Endodermal cell (in vitro differentiated cells): Measurements from ENCODE around the gene CFAP61. TPM values are rescaled to one million over a fixed set of nuclear protein-coding genes. Genes with fewer than 3 reads are reported as not detected.
"Not testable (repeated sequence)": the region's sequence is repeated elsewhere in the genome, so short reads cannot be mapped to it uniquely, and the experiment has no call there.

Experiments
- DNase-seq: peaks from one replicate; pipeline ENCODE4 v3.0.0-alpha.2; 2017
- H3K27ac ChIP-seq: 2 replicates; pipeline ENCODE4 v1.5.1; 2013; ENCODE audit warnings: mild to moderate bottlenecking, low read depth, low read length, moderate library complexity
- H3K27me3 ChIP-seq: 2 replicates; pipeline ENCODE4 v1.6.1; 2013; ENCODE audit warnings: mild to moderate bottlenecking, low read length, moderate library complexity; ENCODE audit not compliant: insufficient read depth, control insufficient read depth, poor library complexity, severe bottlenecking
- H3K36me3 ChIP-seq: 2 replicates; pipeline ENCODE4 v1.7.0; 2013; ENCODE audit warnings: mild to moderate bottlenecking, low read length, moderate library complexity; ENCODE audit not compliant: control insufficient read depth, insufficient read depth
- H3K4me1 ChIP-seq: one replicate; pipeline ENCODE4 v1.7.0; 2013; ENCODE audit warnings: low read length; ENCODE audit not compliant: control insufficient read depth, insufficient read depth
- H3K4me3 ChIP-seq: 2 replicates; pipeline ENCODE4 v1.5.1; 2013; ENCODE audit warnings: mild to moderate bottlenecking, low read length, moderate library complexity
- H3K9ac ChIP-seq: 2 replicates; pipeline ENCODE4 v1.6.1; 2013; ENCODE audit warnings: mild to moderate bottlenecking, low read length, moderate library complexity; ENCODE audit not compliant: poor library complexity, severe bottlenecking; ENCODE audit errors: extremely low read depth
- H3K9me3 ChIP-seq: 2 replicates; pipeline ENCODE4 v1.6.1; 2013; ENCODE audit warnings: mild to moderate bottlenecking, low read length, moderate library complexity; ENCODE audit not compliant: control insufficient read depth
- H3K27ac Mint-ChIP-seq: 2 replicates; pipeline ENCODE4 v1.8.0; 2020; ENCODE audit warnings: mixed read lengths
- H3K27me3 Mint-ChIP-seq: 2 replicates; pipeline ENCODE4 v1.8.0; 2021; ENCODE audit warnings: mild to moderate bottlenecking, mixed read lengths; ENCODE audit not compliant: insufficient read depth
- H3K36me3 Mint-ChIP-seq: 2 replicates; pipeline ENCODE4 v1.8.0; 2020; ENCODE audit warnings: low read depth, mixed read lengths
- H3K4me1 Mint-ChIP-seq: 2 replicates; pipeline ENCODE4 v1.8.0; 2020; ENCODE audit warnings: mixed read lengths
- H3K4me3 Mint-ChIP-seq: 2 replicates; pipeline ENCODE4 v1.8.0; 2020; ENCODE audit warnings: mild to moderate bottlenecking, moderate library complexity, mixed read lengths
- H3K9me3 Mint-ChIP-seq: 2 replicates; pipeline ENCODE4 v1.8.0; 2020; ENCODE audit warnings: mild to moderate bottlenecking, mixed read lengths
- CTCF ChIP-seq: fragments of 200-600 bp; sonication (generic); conservative IDR thresholded peaks from 2 replicates; pipeline ENCODE4 v1.5.0; 2021; ENCODE audit warnings: antibody characterized with exemption, mild to moderate bottlenecking
- WGBS, 2 experiments: methylation state at CpG; one replicate each; pipeline versions ENCODE4 v1.1.5 to v1.1.7; 2013; ENCODE audit warnings: missing lambda C conversion rate in 2 of 2, mixed read lengths in 1 of 2; ENCODE audit not compliant: insufficient coverage in 1 of 2, insufficient read length in 1 of 2; 5-methylcytosine and 5-hydroxymethylcytosine counted together
- total RNA-seq, 2 donors: library from RNA; stranded (reverse); fragmentation: NEBNext Ultra II Directional in 1 of 2; extraction: Animal tissue kit (Norgen Biotek cat#: 25700) in 1 of 2; gene quantifications; 2 replicates in 1 of 2; 3 replicates in 1 of 2; pipeline ENCODE4 v1.2.1, GENCODE V29; 2021

CFAP61 gene
- total RNA-seq, 2 donors from 2014 or later = 0.64 to 0.73 TPM

DNA sequence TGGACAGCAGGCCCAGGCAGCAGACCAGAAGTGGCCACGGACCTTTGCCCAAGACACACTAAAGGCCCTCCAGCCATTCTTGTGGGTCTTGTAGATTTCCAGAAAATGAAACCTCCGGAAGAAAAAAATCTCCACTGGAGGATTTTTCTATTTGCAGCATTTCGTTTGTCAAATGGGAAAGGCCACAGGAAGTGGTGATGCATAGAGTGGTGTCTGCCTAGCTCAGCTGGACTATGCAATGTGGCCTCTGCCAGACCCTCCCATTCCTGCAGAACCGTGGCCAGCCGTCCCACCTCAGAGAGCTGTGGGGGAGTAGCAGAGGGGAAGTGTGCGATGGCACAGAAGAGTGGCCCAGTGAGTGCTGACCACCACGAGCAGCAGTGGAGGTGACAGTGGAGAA is 291.6 kb downstream of the CFAP61 start:
- Mint-ChIP-seq H3K36me3 (no peaks in the 10 kb centered on the region), H3K4me3 (no peak overlapping the region), H3K27ac (no peak overlapping the region), H3K4me1 (no peaks in the 10 kb centered on the region), H3K27me3 (no peaks in the 10 kb centered on the region), H3K9me3 (peaks cover 9% of the 10 kb centered on the region)
- Histone ChIP-seq H3K27me3 (no peaks in the 10 kb centered on the region), H3K36me3 (no peaks in the 10 kb centered on the region), H3K9ac (no peak overlapping the region), H3K27ac (no peak overlapping the region), H3K4me3 (no peak overlapping the region), H3K4me1 (no peaks in the 10 kb centered on the region), H3K9me3 (no peaks in the 10 kb centered on the region)
- DNase-seq = no peak
- no peak for TF ChIP-seq CTCF
- 86 to 96% methylated on average over 2 to 7 of the region's 7 CpGs for WGBS, 2 experiments

DNA sequence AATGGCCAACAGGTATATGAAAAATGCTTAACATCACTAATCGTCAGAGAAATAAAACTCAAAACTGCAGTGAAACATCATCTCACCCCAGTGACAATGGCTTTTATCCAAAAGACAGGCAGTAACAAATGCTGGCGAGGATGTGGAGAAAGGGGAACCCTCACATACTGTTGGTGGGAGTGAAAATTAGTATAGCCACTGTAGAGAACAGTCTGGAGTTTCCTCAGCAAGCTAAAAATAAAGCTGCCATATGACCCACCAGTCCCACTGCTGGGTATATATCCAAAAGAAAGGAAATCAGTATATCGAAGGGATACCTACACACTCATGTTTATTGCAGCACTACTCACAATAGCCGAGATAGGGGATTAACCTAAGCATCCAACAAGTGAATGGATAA is 292.1 kb downstream of the CFAP61 start:
- H3K4me1 Mint-ChIP-seq = no peaks in the 10 kb centered on the region

DNA sequence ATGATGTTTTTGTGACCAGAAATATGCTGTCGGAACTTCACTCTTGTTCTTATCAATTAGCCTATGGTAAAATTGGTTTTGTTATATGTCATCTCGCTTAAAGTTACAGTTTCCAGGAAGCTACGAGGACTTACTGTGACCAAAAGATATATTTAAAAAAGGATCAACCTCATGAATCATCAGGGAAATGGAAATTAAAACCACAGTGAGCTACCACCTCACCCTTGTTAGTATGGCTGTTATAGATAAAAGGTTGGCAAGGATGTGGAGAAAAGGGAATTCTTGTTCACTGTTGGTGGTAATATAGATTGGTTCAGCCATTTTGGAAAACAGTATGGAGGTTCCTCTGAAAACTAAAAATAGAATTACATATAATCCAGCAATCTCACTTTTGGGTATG is 301.2 kb downstream of the CFAP61 start:
- H3K27me3 Mint-ChIP-seq = peaks cover 17% of the 10 kb centered on the region
- Histone ChIP-seq H3K36me3 (no peaks in the 10 kb centered on the region), H3K4me1 (no peaks in the 10 kb centered on the region), H3K4me3 (no peak overlapping the region), H3K9me3 (peaks cover 11% of the 10 kb centered on the region), H3K27ac (no peak overlapping the region), H3K9ac (no peak overlapping the region), H3K27me3 (peaks cover 4% of the 10 kb centered on the region)
- no peak for TF ChIP-seq CTCF
- no peaks in the 10 kb centered on the region for H3K36me3 Mint-ChIP-seq
- no peak overlapping the region for H3K4me3 Mint-ChIP-seq
- DNase-seq = no peak
- H3K4me1 Mint-ChIP-seq = no peaks in the 10 kb centered on the region
- peaks cover 29% of the 10 kb centered on the region for H3K9me3 Mint-ChIP-seq
- 89 to 94% methylated on average over 3 of the region's 3 CpGs for WGBS, 2 experiments
- H3K27ac Mint-ChIP-seq = no peak overlapping the region

More for the DNA sequence above, 292.1 kb downstream of the CFAP61 start:
- H3K36me3 ChIP-seq = no peaks in the 10 kb centered on the region
- 84 to 100% methylated on average over 1 to 4 of the region's 4 CpGs for WGBS, 2 experiments
- Mint-ChIP-seq H3K27me3 (peaks cover 3% of the 10 kb centered on the region), H3K36me3 (no peaks in the 10 kb centered on the region), H3K27ac (no peak overlapping the region), H3K4me3 (no peak overlapping the region), H3K9me3 (peaks cover 9% of the 10 kb centered on the region)
- no peaks in the 10 kb centered on the region for H3K4me1 ChIP-seq
- no peak overlapping the region for H3K27ac ChIP-seq
- no peak for TF ChIP-seq CTCF
- no peaks in the 10 kb centered on the region for H3K27me3 ChIP-seq
- no peak overlapping the region for H3K9ac ChIP-seq
- DNase-seq = no peak
- H3K9me3 ChIP-seq = no peaks in the 10 kb centered on the region
- H3K4me3 ChIP-seq = no peak overlapping the region

- H3K9me3 Mint-ChIP-seq = peaks cover 29% of the 10 kb centered on the region
- Histone ChIP-seq H3K27me3 (peaks cover 23% of the 10 kb centered on the region), H3K9me3 (peaks cover 11% of the 10 kb centered on the region)
- not testable (repeated sequence) for H3K4me3 ChIP-seq, DNase-seq, H3K4me3 Mint-ChIP-seq, H3K27ac ChIP-seq, H3K4me1 ChIP-seq, H3K36me3 Mint-ChIP-seq, H3K9ac ChIP-seq, H3K4me1 Mint-ChIP-seq, H3K27ac Mint-ChIP-seq, H3K36me3 ChIP-seq
- peaks cover 31% of the 10 kb centered on the region for H3K27me3 Mint-ChIP-seq
These were observed 303.2 kb downstream of the CFAP61 start for GRCh38 chr20:20355503-20355902.
